Measurements from ENCODE around the gene RAI1. TPM values are rescaled to one million over a fixed set of nuclear protein-coding genes. Genes with fewer than 3 reads are reported as not detected.

RAI1 gene
- total and polyA plus RNA-seq, 2 of the 13 experiments (the other 11 are each of a cell fraction or from before 2014, with no cell fraction given) = 3.4 to 5.2 TPM

GRCh38 chr17:17679748-17680147 is 1.5 kb upstream of the RAI1 start:
- WGBS (ENCODE audit: low lambda C conversion rate) = 28% methylated on average over 5 of the region's 6 CpGs
- in situ Hi-C loops (cut with HindIII; ENCODE audit: extremely low pct_ligation_motif_present, low pct_unique_long_range_greater_than_20kb) (loop anchor here (5.0 kb wide), 1 partner anchor 43 kb away; no protein-coding TSS in a partner anchor), intact Hi-C loops (cut with micrococcal nuclease; ENCODE audit: unreplicated experiment) (loop anchor here (5.0 kb wide), 1 partner anchor 38 kb away; no protein-coding TSS in a partner anchor)
- Histone ChIP-seq H3K36me3 (replicated peaks in 1 of 2; ENCODE audit: control insufficient read depth in 1 of 2, insufficient read depth in 2 of 2, low read length in 2 of 2) (no peaks in the 10 kb centered on the region; a peak in 1 of 5 replicates), H3K27me3 (ENCODE audit: control insufficient read depth in 1 of 2, insufficient read depth in 2 of 2, low read length in 2 of 2) (no peaks in the 10 kb centered on the region; a peak in 1 of 5 replicates), H3K4me3 (replicated peaks in 1 of 3; ENCODE audit: insufficient read depth in 1 of 3, low read depth in 2 of 3, low read length in 3 of 3) (no peak overlapping the region), H3K79me2 (ENCODE audit: insufficient read depth, low read length) (peaks cover 25% of the 10 kb centered on the region), H3K9ac (ENCODE audit: insufficient read depth, low read depth, low read length) (no peak overlapping the region), H4K20me1 (ENCODE audit: insufficient read depth, low read length) (peaks cover 17% of the 10 kb centered on the region), H3K4me1 (ENCODE audit: insufficient read depth, low read length) (peaks cover 56% of the 10 kb centered on the region), H3K9me3 (ENCODE audit: low read length) (no peaks in the 10 kb centered on the region), H3K4me2 (ENCODE audit: low read depth, low read length) (no peak overlapping the region), H3K27ac (ENCODE audit: extremely low read length, insufficient read depth, low read length) (no peak overlapping the region), H2AFZ (ENCODE audit: low read length) (no peak overlapping the region)
- FAIRE-seq (no peak), ATAC-seq (no peak), DNase-seq (ENCODE audit: low spot score) (no peak)
- ChIA-PET CTCF (ENCODE audit: low intra/inter-chr PET ratio, low total read pairs) (interaction anchor here (1.2 to 1.6 kb wide), 2 partner anchors 23 to 50 kb away, joined by 3 to 4 read pairs; no protein-coding TSS in a partner anchor), POLR2A (interaction anchor here (1.3 to 4.8 kb wide), 2 partner anchors 14 to 31 kb away, joined by 3 to 40 read pairs; no protein-coding TSS in a partner anchor)
- no TSS peak for BruUV-seq (replicated peaks)
- no peak for TF ChIP-seq SRF (IDR thresholded peaks at IDR 0.05; ENCODE audit: low read depth, low read length)
- TF ChIP-seq ZNF576 (CRISPR knock-in tag; IDR thresholded peaks at IDR 0.05) = no peak
- TF ChIP-seq, protein P1, sequence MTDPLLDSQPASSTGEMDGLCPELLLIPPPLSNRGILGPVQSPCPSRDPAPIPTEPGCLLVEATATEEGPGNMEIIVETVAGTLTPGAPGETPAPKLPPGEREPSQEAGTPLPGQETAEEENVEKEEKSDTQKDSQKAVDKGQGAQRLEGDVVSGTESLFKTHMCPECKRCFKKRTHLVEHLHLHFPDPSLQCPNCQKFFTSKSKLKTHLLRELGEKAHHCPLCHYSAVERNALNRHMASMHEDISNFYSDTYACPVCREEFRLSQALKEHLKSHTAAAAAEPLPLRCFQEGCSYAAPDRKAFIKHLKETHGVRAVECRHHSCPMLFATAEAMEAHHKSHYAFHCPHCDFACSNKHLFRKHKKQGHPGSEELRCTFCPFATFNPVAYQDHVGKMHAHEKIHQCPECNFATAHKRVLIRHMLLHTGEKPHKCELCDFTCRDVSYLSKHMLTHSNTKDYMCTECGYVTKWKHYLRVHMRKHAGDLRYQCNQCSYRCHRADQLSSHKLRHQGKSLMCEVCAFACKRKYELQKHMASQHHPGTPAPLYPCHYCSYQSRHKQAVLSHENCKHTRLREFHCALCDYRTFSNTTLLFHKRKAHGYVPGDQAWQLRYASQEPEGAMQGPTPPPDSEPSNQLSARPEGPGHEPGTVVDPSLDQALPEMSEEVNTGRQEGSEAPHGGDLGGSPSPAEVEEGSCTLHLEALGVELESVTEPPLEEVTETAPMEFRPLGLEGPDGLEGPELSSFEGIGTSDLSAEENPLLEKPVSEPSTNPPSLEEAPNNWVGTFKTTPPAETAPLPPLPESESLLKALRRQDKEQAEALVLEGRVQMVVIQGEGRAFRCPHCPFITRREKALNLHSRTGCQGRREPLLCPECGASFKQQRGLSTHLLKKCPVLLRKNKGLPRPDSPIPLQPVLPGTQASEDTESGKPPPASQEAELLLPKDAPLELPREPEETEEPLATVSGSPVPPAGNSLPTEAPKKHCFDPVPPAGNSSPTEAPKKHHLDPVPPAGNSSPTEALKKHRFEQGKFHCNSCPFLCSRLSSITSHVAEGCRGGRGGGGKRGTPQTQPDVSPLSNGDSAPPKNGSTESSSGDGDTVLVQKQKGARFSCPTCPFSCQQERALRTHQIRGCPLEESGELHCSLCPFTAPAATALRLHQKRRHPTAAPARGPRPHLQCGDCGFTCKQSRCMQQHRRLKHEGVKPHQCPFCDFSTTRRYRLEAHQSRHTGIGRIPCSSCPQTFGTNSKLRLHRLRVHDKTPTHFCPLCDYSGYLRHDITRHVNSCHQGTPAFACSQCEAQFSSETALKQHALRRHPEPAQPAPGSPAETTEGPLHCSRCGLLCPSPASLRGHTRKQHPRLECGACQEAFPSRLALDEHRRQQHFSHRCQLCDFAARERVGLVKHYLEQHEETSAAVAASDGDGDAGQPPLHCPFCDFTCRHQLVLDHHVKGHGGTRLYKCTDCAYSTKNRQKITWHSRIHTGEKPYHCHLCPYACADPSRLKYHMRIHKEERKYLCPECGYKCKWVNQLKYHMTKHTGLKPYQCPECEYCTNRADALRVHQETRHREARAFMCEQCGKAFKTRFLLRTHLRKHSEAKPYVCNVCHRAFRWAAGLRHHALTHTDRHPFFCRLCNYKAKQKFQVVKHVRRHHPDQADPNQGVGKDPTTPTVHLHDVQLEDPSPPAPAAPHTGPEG (CRISPR knock-in tag; IDR thresholded peaks at IDR 0.05) = no peak
- no peak for TF ChIP-seq GFI1 (CRISPR knock-in tag; IDR thresholded peaks at IDR 0.05; ENCODE audit: borderline replicate concordance)
- TF ChIP-seq ZNF235 (CRISPR knock-in tag; IDR thresholded peaks at IDR 0.05; ENCODE audit: borderline replicate concordance) = no peak
- TF ChIP-seq, protein P2, sequence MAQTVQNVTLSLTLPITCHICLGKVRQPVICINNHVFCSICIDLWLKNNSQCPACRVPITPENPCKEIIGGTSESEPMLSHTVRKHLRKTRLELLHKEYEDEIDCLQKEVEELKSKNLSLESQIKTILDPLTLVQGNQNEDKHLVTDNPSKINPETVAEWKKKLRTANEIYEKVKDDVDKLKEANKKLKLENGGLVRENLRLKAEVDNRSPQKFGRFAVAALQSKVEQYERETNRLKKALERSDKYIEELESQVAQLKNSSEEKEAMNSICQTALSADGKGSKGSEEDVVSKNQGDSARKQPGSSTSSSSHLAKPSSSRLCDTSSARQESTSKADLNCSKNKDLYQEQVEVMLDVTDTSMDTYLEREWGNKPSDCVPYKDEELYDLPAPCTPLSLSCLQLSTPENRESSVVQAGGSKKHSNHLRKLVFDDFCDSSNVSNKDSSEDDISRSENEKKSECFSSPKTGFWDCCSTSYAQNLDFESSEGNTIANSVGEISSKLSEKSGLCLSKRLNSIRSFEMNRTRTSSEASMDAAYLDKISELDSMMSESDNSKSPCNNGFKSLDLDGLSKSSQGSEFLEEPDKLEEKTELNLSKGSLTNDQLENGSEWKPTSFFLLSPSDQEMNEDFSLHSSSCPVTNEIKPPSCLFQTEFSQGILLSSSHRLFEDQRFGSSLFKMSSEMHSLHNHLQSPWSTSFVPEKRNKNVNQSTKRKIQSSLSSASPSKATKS (CRISPR knock-in tag; IDR thresholded peaks at IDR 0.05) = no peak
- no peak for TF ChIP-seq THAP9 (CRISPR knock-in tag; IDR thresholded peaks at IDR 0.05; ENCODE audit: borderline replicate concordance)
- no peak for TF ChIP-seq RFX1 (IDR thresholded peaks at IDR 0.05)
- no peak for TF ChIP-seq ZUFSP (CRISPR knock-in tag; IDR thresholded peaks at IDR 0.05; ENCODE audit: borderline replicate concordance)
- TF ChIP-seq SMC3 (IDR thresholded peaks at IDR 0.05; ENCODE audit: low read length) = no peak
- TF ChIP-seq FOXC1 (CRISPR knock-in tag; IDR thresholded peaks at IDR 0.05; ENCODE audit: borderline replicate concordance) = no peak

Data from HepG2 (cell line).